GM21390 (cell line): ENCODE data around the gene MAB21L4.

Experiments
- ATAC-seq: cut with Tn5 transposase; IDR thresholded peaks from one replicate; pipeline ENCODE4 v1.9.1; 2021; ENCODE audit not compliant: unreplicated experiment

MAB21L4 gene

GRCh38 chr2:240913810-240914644 lies 18.1 kb upstream of the MAB21L4 start:
- ATAC-seq, result no peak

GRCh38 chr2:240912878-240913809 lies 17.2 kb upstream of the MAB21L4 start:
- no peak for ATAC-seq

GRCh38 chr2:240911641-240912265 lies 15.8 kb upstream of the MAB21L4 start:
- no peak for ATAC-seq

GRCh38 chr2:240909216-240909974 lies 13.4 kb upstream of the MAB21L4 start:
- ATAC-seq, result no peak

GRCh38 chr2:240906911-240907590 lies 11.1 kb upstream of the MAB21L4 start:
- no peak for ATAC-seq

GRCh38 chr2:240906141-240906910 lies 10.4 kb upstream of the MAB21L4 start, which contains the start of gene CROCC2:
CROCC2 (plus strand) TSS chr2:240906336; CDS start chr2:240906514, 178 bp downstream.
- no peak for ATAC-seq

GRCh38 chr2:240905176-240905781 lies 9.3 kb upstream of the MAB21L4 start:
- no peak for ATAC-seq

- ATAC-seq, result no peak
These were observed 8.5 kb upstream of the MAB21L4 start for GRCh38 chr2:240904216-240905175.

GRCh38 chr2:240903191-240904060 lies 7.5 kb upstream of the MAB21L4 start:
- no peak for ATAC-seq

GRCh38 chr2:240902615-240903041 lies 6.7 kb upstream of the MAB21L4 start:
- no peak for ATAC-seq

- no peak for ATAC-seq
These were observed 6.1 kb upstream of the MAB21L4 start for GRCh38 chr2:240901986-240902614.

- ATAC-seq, result no peak
These were observed 4.3 kb upstream of the MAB21L4 start for GRCh38 chr2:240900141-240900860.

GRCh38 chr2:240899468-240899865 lies 3.5 kb upstream of the MAB21L4 start:
- ATAC-seq, result no peak

- ATAC-seq, result no peak
These were observed 2.9 kb upstream of the MAB21L4 start for GRCh38 chr2:240898731-240899467.
